ENCODE results near the gene RRP9. TPM values are rescaled to one million over a fixed set of nuclear protein-coding genes. Genes with fewer than 3 reads are reported as not detected.
A peak's percentile ranks its signal among the peaks of the same experiment; 100 is the strongest.

RRP9 gene
- total and polyA plus RNA-seq, 4 donors: 6.5 to 11.0 (median 7.8) TPM

GRCh38 chr3:51977446-51978142 lies 35.9 kb upstream of the RRP9 start:
- H3K27ac ChIP-seq (ENCODE audit: low read depth in 1 of 2, low read length in 2 of 2): peak overlapping the region; percentile 11 to 30

GRCh38 chr3:51975852-51976549 lies 34.3 kb upstream of the RRP9 start:
- peak; percentile 68 for DNase-seq (ENCODE audit: low spot score)
- no peaks in the 10 kb centered on the region for H3K9me3 ChIP-seq (ENCODE audit: control insufficient read depth in 4 of 4, low read length in 3 of 4)
- TF ChIP-seq YY1 (IDR thresholded peaks at IDR 0.05) (no peak), HNF4A (conservative IDR thresholded peaks at IDR 0.05) (no peak), JUND (IDR thresholded peaks at IDR 0.05) (no peak), FOXA2 (IDR thresholded peaks at IDR 0.05) (no peak), MAX (IDR thresholded peaks at IDR 0.05) (no peak), RAD21 (IDR thresholded peaks at IDR 0.05) (no peak), HNF4G (IDR thresholded peaks at IDR 0.05) (no peak), SP1 (IDR thresholded peaks at IDR 0.05) (no peak), ZBTB33 (IDR thresholded peaks at IDR 0.05) (no peak), REST (IDR thresholded peaks at IDR 0.05) (no peak), RXRA (IDR thresholded peaks at IDR 0.05) (no peak)
- 39% methylated on average over 46 of the region's 46 CpGs for WGBS
- peak overlapping the region; percentile 94 to 97 for H3K27ac ChIP-seq (ENCODE audit: low read depth in 1 of 2, low read length in 2 of 2)
- H3K4me1 ChIP-seq (ENCODE audit: control insufficient read depth in 4 of 4, insufficient read depth in 4 of 4, low read length in 3 of 4): peaks cover 12 to 42% (median 31%) of the 10 kb centered on the region in 4 donors
- no peak overlapping the region for H3K9ac ChIP-seq (ENCODE audit: low read depth in 1 of 2, low read length in 2 of 2)
- H3K4me3 ChIP-seq (ENCODE audit: low read depth in 1 of 3, low read length in 3 of 3): peak overlapping the region; percentile 60 to 79 (median 64)
- no peaks in the 10 kb centered on the region for H3K36me3 ChIP-seq (ENCODE audit: control insufficient read depth in 4 of 4, insufficient read depth in 3 of 4, low read depth in 1 of 4, low read length in 3 of 4)
- no peaks in the 10 kb centered on the region for H3K27me3 ChIP-seq (ENCODE audit: control insufficient read depth in 4 of 4, insufficient read depth in 4 of 4, low read length in 3 of 4)

More at GRCh38 chr3:51977446-51978142, 35.9 kb upstream of the RRP9 start:
- Histone ChIP-seq H3K36me3 (ENCODE audit: control insufficient read depth in 4 of 4, insufficient read depth in 3 of 4, low read depth in 1 of 4, low read length in 3 of 4) (no peaks in the 10 kb centered on the region), H3K9ac (ENCODE audit: low read depth in 1 of 2, low read length in 2 of 2) (no peak overlapping the region), H3K27me3 (ENCODE audit: control insufficient read depth in 4 of 4, insufficient read depth in 4 of 4, low read length in 3 of 4) (no peaks in the 10 kb centered on the region), H3K4me3 (ENCODE audit: low read depth in 1 of 3, low read length in 3 of 3) (no peak overlapping the region), H3K9me3 (ENCODE audit: control insufficient read depth in 4 of 4, low read length in 3 of 4) (no peaks in the 10 kb centered on the region), H3K4me1 (ENCODE audit: control insufficient read depth in 4 of 4, insufficient read depth in 4 of 4, low read length in 3 of 4) (peaks cover 11 to 42% (median 27%) of the 10 kb centered on the region in 4 donors)
- 84% methylated on average over 9 of the region's 9 CpGs for WGBS
- no peak for TF ChIP-seq FOXA2 (IDR thresholded peaks at IDR 0.05)
- DNase-seq (ENCODE audit: low spot score): no peak
